ENCODE data around the gene TACC2. TPM values are rescaled to one million over a fixed set of nuclear protein-coding genes. Genes with fewer than 3 reads are reported as not detected.

Gene TACC2
- total RNA-seq, 1 donor from 2014 or later = 56.6 TPM

DNA sequence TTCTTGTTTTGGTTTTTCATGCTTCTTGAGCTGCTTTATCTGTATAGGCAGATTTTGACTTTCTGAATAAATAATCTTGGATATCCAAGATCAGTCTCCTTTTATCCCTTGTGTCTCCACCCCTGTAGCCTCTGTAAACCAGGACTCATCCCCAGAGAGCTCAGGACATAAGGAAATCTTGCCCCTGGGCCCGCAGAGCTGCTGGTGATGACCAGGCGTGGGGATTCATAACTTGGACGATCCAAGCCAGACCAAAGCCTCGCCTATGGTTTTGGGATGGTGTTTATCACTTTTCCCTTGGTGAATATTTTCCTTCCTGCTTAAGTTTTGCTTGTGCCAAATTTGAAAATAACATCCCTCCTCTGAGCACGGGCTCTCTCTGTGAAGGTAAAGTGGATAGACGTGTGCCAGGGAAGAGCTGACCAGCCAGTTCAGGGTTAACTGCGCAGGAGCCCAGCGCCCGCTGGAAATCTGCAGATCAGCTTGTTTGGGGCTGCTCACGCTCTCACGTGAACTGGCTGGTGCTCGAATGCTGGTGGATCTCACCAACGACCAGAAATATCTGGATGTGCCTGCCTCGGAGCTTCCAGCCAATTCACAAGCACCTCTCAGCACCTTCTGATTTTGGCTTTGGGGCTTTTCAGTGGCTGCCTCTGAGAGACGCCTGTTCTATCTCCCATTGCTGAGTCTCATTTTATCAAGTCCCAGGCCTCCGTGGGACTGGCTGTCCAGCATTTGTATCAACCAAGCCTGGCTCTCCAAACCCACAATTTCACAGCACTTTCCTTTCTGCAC is 150.1 kb downstream of the TACC2 start:
- Mint-ChIP-seq H3K4me1 (ENCODE audit: low read depth) (peaks cover 64% of the 10 kb centered on the region), H3K4me3 (ENCODE audit: unreplicated experiment) (no peak overlapping the region), H3K27ac (ENCODE audit: unreplicated experiment) (peak overlapping the region; percentile 79), H3K9me3 (ENCODE audit: low read depth) (no peaks in the 10 kb centered on the region), H3K27me3 (ENCODE audit: low read depth) (no peaks in the 10 kb centered on the region), H3K36me3 (ENCODE audit: low read depth) (peaks cover 15% of the 10 kb centered on the region)
- no peak for DNase-seq (ENCODE audit: low spot score)
- TF ChIP-seq, protein P1, sequence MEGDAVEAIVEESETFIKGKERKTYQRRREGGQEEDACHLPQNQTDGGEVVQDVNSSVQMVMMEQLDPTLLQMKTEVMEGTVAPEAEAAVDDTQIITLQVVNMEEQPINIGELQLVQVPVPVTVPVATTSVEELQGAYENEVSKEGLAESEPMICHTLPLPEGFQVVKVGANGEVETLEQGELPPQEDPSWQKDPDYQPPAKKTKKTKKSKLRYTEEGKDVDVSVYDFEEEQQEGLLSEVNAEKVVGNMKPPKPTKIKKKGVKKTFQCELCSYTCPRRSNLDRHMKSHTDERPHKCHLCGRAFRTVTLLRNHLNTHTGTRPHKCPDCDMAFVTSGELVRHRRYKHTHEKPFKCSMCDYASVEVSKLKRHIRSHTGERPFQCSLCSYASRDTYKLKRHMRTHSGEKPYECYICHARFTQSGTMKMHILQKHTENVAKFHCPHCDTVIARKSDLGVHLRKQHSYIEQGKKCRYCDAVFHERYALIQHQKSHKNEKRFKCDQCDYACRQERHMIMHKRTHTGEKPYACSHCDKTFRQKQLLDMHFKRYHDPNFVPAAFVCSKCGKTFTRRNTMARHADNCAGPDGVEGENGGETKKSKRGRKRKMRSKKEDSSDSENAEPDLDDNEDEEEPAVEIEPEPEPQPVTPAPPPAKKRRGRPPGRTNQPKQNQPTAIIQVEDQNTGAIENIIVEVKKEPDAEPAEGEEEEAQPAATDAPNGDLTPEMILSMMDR (IDR thresholded peaks at IDR 0.05) = no peak

DNA sequence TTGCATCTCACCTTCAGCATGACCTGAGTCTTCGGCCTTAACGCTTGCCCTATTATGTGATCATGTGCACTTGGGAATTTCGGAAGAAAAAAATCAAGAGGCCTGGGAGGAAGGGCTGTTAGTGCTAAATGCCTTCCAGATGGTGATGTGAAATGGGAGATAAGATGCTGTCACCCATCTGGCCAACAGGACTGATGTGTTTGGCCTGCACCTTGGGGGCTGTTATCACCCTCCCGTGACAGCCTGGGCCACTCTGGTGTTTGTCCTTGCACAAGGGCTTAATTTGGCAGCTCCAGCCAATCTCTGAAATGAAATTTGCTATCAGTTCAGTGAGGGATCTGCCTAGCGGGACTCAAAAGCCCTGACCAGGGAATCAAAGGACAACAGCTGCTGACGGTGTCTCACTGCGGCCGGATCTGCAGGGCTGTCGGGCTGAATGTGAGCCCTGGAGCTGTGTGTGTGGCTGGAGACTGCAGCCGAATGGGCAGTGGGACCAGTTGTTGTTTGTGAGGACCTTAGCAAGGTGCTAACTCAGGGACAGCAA is 150.7 kb downstream of the TACC2 start:
- no peaks in the 10 kb centered on the region for H3K9me3 Mint-ChIP-seq (ENCODE audit: low read depth)
- H3K36me3 Mint-ChIP-seq (ENCODE audit: low read depth) = peaks cover 18% of the 10 kb centered on the region
- no peak for DNase-seq (ENCODE audit: low spot score)
- no peak overlapping the region for H3K4me3 Mint-ChIP-seq (ENCODE audit: unreplicated experiment)
- no peaks in the 10 kb centered on the region for H3K27me3 Mint-ChIP-seq (ENCODE audit: low read depth)
- TF ChIP-seq, protein P1 (IDR thresholded peaks at IDR 0.05) = no peak
- peaks cover 69% of the 10 kb centered on the region for H3K4me1 Mint-ChIP-seq (ENCODE audit: low read depth)
- H3K27ac Mint-ChIP-seq (ENCODE audit: unreplicated experiment) = peak overlapping the region; percentile 79

DNA sequence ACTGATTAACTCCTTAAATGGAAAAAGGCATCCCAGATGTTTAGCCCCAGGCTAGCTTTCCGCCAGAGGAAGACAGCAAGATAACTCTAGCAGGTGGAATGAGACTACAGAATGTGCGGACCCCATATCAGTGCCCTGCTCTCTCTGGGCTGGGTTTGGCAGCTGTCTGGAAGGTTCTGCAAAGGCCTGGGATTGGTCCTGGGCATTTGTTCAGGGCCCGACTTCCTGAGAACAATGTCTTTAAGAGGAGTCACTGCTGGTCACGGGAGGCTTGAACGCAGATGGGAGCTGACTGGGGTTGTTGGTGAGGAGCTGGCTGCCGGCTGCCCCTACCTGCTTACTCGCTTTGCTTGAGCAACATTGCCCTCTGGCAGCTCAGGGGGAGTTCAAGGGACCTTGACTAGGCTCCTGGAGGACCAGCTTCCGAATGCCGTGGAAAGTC is 151.5 kb downstream of the TACC2 start:
- H3K4me1 Mint-ChIP-seq (ENCODE audit: low read depth) = peaks cover 65% of the 10 kb centered on the region
- peaks cover 20% of the 10 kb centered on the region for H3K36me3 Mint-ChIP-seq (ENCODE audit: low read depth)
- DNase-seq (ENCODE audit: low spot score) = no peak
- no peaks in the 10 kb centered on the region for H3K27me3 Mint-ChIP-seq (ENCODE audit: low read depth)
- H3K4me3 Mint-ChIP-seq (ENCODE audit: unreplicated experiment) = no peak overlapping the region
- TF ChIP-seq, protein P1 (IDR thresholded peaks at IDR 0.05) = no peak
- peaks cover 5% of the 10 kb centered on the region for H3K9me3 Mint-ChIP-seq (ENCODE audit: low read depth)
- H3K27ac Mint-ChIP-seq (ENCODE audit: unreplicated experiment) = peak overlapping the region; percentile 97

DNA sequence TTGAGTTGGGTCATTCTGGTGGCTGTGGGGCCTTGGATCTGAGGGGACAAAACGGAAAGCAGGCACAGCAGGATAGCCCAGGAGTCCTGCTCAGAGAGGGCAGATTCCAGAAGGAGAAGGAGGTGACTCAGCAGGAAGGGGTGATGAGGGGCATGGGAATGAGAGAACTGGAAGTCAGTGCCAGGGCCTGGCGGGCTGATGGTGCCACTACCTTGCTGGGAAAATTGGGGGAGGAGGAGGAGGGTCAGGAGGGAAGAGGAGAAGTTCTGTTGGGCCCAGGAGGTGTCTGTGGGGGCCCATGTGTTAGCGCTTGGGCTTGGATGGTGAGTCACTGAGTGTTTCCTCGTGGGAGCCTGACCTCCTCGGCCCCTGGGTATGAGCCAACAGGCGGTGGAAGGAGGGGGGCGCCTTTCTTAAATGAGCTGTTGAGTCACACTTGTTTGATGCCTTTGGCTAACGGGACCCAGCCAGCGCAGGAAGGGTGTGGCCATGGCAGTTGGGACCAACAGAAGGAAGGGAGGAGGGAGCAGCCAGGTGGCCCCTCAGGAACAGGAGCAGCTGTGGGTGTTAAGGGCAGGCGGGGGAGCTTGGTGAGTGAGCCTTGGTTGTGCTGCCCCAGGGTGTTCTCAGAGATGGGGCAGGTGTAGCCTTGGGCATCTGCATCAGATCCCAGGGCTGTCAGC is 152.1 kb downstream of the TACC2 start:
- Mint-ChIP-seq H3K27me3 (ENCODE audit: low read depth) (no peaks in the 10 kb centered on the region), H3K4me3 (ENCODE audit: unreplicated experiment) (peak overlapping the region; percentile 44), H3K36me3 (ENCODE audit: low read depth) (peaks cover 22% of the 10 kb centered on the region), H3K27ac (ENCODE audit: unreplicated experiment) (peak overlapping the region; percentile 97), H3K9me3 (ENCODE audit: low read depth) (peaks cover 9% of the 10 kb centered on the region), H3K4me1 (ENCODE audit: low read depth) (peaks cover 65% of the 10 kb centered on the region)
- DNase-seq (ENCODE audit: low spot score) = peak; percentile 96
- TF ChIP-seq, protein P1 (IDR thresholded peaks at IDR 0.05) = no peak

All from chondrocyte (in vitro differentiated cells).